GM12878 (cell line): Measurements from ENCODE around the gene BGLAP. TPM values are rescaled to one million over a fixed set of nuclear protein-coding genes. Genes with fewer than 3 reads are reported as not detected.

ENCODE experiments used
- ATF2 ChIP-seq: IDR thresholded peaks from 2 replicates; pipeline ENCODE4 v1.6.1; 2012; ENCODE audit warnings: low read length, inconsistent platforms
- BHLHE40 ChIP-seq, 2 experiments: fragments of 450-650 bp in 1 of 2; IDR thresholded peaks; 2 replicates each; pipeline ENCODE4 v1.6.1; 2011 to 2017; ENCODE audit warnings: low read depth in 2 of 2, borderline replicate concordance in 1 of 2, improper control_type of control experiment in 1 of 2, low read length in 1 of 2, mild to moderate bottlenecking in 1 of 2
- CBX5 ChIP-seq: sonication (generic); IDR thresholded peaks from 2 replicates; pipeline ENCODE4 v1.6.1; 2016; ENCODE audit warnings: low read depth, moderate library complexity, mild to moderate bottlenecking, inconsistent platforms
- CHD1 ChIP-seq: IDR thresholded peaks from 2 replicates; pipeline ENCODE4 v1.6.1; 2012; ENCODE audit warnings: low read depth, low read length, improper control_type of control experiment
- E4F1 ChIP-seq: fragments of 450-650 bp; IDR thresholded peaks from 2 replicates; pipeline ENCODE4 v1.6.1; 2018; ENCODE audit warnings: borderline replicate concordance, mild to moderate bottlenecking; ENCODE audit not compliant: partially characterized antibody
- EP300 ChIP-seq, 2 experiments: fragments of 150-350 bp in 1 of 2; IDR thresholded peaks; 2 replicates each; pipeline ENCODE4 v1.6.1; 2011 to 2012; ENCODE audit warnings: low read depth in 2 of 2, low read length in 2 of 2, borderline replicate concordance in 1 of 2, improper control_type of control experiment in 1 of 2, inconsistent platforms in 1 of 2; ENCODE audit not compliant: control insufficient read depth in 1 of 2
- GATAD2B ChIP-seq: fragments of 450-650 bp; conservative IDR thresholded peaks from 2 replicates; pipeline ENCODE4 v1.6.1; 2017; ENCODE audit warnings: low read depth, mild to moderate bottlenecking, moderate library complexity
- IKZF1 ChIP-seq: fragments of 450-650 bp; conservative IDR thresholded peaks from 2 replicates; pipeline ENCODE4 v1.6.1; 2017; ENCODE audit warnings: antibody characterized with exemption, mild to moderate bottlenecking
- IKZF2 ChIP-seq, 2 experiments: fragments of 450-650 bp; IDR thresholded peaks; 2 replicates each; pipeline ENCODE4 v1.6.1; 2017; ENCODE audit warnings: mild to moderate bottlenecking in 2 of 2, moderate library complexity in 2 of 2
- JUNB ChIP-seq: IDR thresholded peaks from 2 replicates; pipeline ENCODE4 v1.6.1; 2016; ENCODE audit warnings: antibody characterized with exemption, mild to moderate bottlenecking
- MTA3 ChIP-seq: IDR thresholded peaks from 2 replicates; pipeline ENCODE4 v1.6.1; 2012; ENCODE audit warnings: low read length, inconsistent platforms, borderline replicate concordance
- MXI1 ChIP-seq: fragments of 150-350 bp; IDR thresholded peaks from 2 replicates; pipeline ENCODE4 v1.6.1; 2011; ENCODE audit warnings: low read depth, mild to moderate bottlenecking, inconsistent platforms, low read length, improper control_type of control experiment
- NFIC ChIP-seq: IDR thresholded peaks from 2 replicates; pipeline ENCODE4 v1.6.1; 2012; ENCODE audit warnings: low read depth, mild to moderate bottlenecking, inconsistent platforms, low read length, moderate library complexity
- NFYB ChIP-seq: IDR thresholded peaks from 2 replicates; pipeline ENCODE4 v1.6.1; 2011; ENCODE audit warnings: low read depth, mild to moderate bottlenecking, low read length, improper control_type of control experiment, moderate library complexity; ENCODE audit not compliant: insufficient read depth
- NKRF ChIP-seq: fragments of 450-650 bp; conservative IDR thresholded peaks from 2 replicates; pipeline ENCODE4 v1.6.1; 2017; ENCODE audit warnings: mild to moderate bottlenecking, moderate library complexity
- NR2F1 ChIP-seq: fragments of 450-650 bp; conservative IDR thresholded peaks from 2 replicates; pipeline ENCODE4 v1.6.1; 2017; ENCODE audit warnings: mild to moderate bottlenecking
- PBX3 ChIP-seq: IDR thresholded peaks from 2 replicates; pipeline ENCODE4 v1.6.1; 2011; ENCODE audit warnings: mild to moderate bottlenecking, low read depth, low read length, moderate library complexity; ENCODE audit not compliant: insufficient replicate concordance
- POLR2AphosphoS5 ChIP-seq: IDR thresholded peaks from 2 replicates; pipeline ENCODE4 v1.6.1; 2011; ENCODE audit warnings: mild to moderate bottlenecking, low read length, inconsistent platforms
- RBBP5 ChIP-seq: fragments of 200-600 bp; sonication (generic); conservative IDR thresholded peaks from 2 replicates; pipeline ENCODE4 v1.6.1; 2016
- RCOR1 ChIP-seq: conservative IDR thresholded peaks from 2 replicates; pipeline ENCODE4 v1.6.1; 2012; ENCODE audit warnings: low read depth, low read length, improper control_type of control experiment
- RUNX3 ChIP-seq: IDR thresholded peaks from 2 replicates; pipeline ENCODE4 v1.6.1; 2012; ENCODE audit warnings: low read length, inconsistent platforms
- TBL1XR1 ChIP-seq: IDR thresholded peaks from 2 replicates; pipeline ENCODE4 v1.6.1; 2012; ENCODE audit warnings: low read depth, low read length, improper control_type of control experiment
- USF2 ChIP-seq: IDR thresholded peaks from 2 replicates; pipeline ENCODE4 v1.6.1; 2011; ENCODE audit warnings: low read depth, low read length, improper control_type of control experiment, borderline replicate concordance
- polyA plus RNA-seq, 11 experiments: library from polyadenylated mRNA; depleted of rRNA in 4 of 11; unstranded in 6 of 11; stranded (reverse) in 5 of 11; fragments of >200 nt; fragmentation: Nextera tagmentation in 4 of 11; fragmentation: Illumina TruSeq in 1 of 11; extraction: Ambion mirVana in 4 of 11; extraction: Trizol in 1 of 11; gene quantifications; 1 replicate in 1 of 11; 2 replicates in 10 of 11; pipeline versions ENCODE4 v1.2.1 to v1.2.3, GENCODE V29; 2011 to 2016; ENCODE audit warnings: inconsistent platforms in 2 of 11, missing spikeins in 2 of 11, low read depth in 1 of 11
- total RNA-seq, 4 experiments: library from RNA; depleted of rRNA in 3 of 4; stranded (reverse); fragments of >200 nt in 3 of 4; fragmentation: Illumina TruSeq in 1 of 4; extraction: Trizol in 1 of 4; gene quantifications; 2 replicates each; pipeline versions ENCODE4 v1.2.1 to v1.2.3, GENCODE V29; 2013 to 2021

Gene BGLAP
- total and polyA plus RNA-seq, 10 of the 15 experiments (the other 5 are each of a cell fraction or from before 2014, with no cell fraction given) = 0.20 to 1.8 (median 0.40) TPM; not detected in 3

GRCh38 chr1:156226116-156226538 lies 15.9 kb upstream of the BGLAP start (continued):
- TF ChIP-seq USF2 = no peak
- peak; percentile 79 to 92 for TF ChIP-seq EP300 (IDR thresholded peaks at IDR 0.05; ENCODE audit: borderline replicate concordance in 1 of 2, control insufficient read depth in 1 of 2, low read depth in 2 of 2, low read length in 2 of 2)
- peak; percentile 83 for TF ChIP-seq JUNB
- TF ChIP-seq ATF2 = peak; percentile 88
- TF ChIP-seq RBBP5 = no peak
- peak; percentile 61; the same call in 1 of the 2 replicates for TF ChIP-seq MXI1
- peak; percentile 55 for TF ChIP-seq PBX3
- TF ChIP-seq RUNX3 = peak; percentile 95
- TF ChIP-seq NKRF = peak; percentile 43; the same call in 1 of the 2 replicates
- no peak for TF ChIP-seq NFYB
- TF ChIP-seq TBL1XR1 = peak; percentile 84; the same call in 1 of the 2 replicates
- peak; percentile 75; the same call in 1 of the 2 replicates for TF ChIP-seq CBX5
- no peak for TF ChIP-seq CHD1
- TF ChIP-seq IKZF1 = peak; percentile 96
- peak; percentile 98 for TF ChIP-seq NR2F1
- TF ChIP-seq BHLHE40 (IDR thresholded peaks at IDR 0.05; ENCODE audit: borderline replicate concordance in 1 of 2, low read depth in 2 of 2, low read length in 1 of 2) = peak; percentile 92 to 94
- no peak for TF ChIP-seq E4F1
- peak; percentile 98 to 99 for TF ChIP-seq IKZF2 (IDR thresholded peaks at IDR 0.05)
- no peak for TF ChIP-seq GATAD2B
- TF ChIP-seq RCOR1 = peak; percentile 87; the same call in 1 of the 2 replicates
- TF ChIP-seq MTA3 = peak; percentile 89
- peak; percentile 97 for TF ChIP-seq NFIC
- peak; percentile 41; the same call in 1 of the 2 replicates for TF ChIP-seq POLR2AphosphoS5
